ENCODE measurements around the gene BRWD1.

- TF ChIP-seq CTCF (IDR thresholded peaks at IDR 0.05 in 8 of 11, conservative IDR thresholded peaks at IDR 0.05 in 3 of 11) = no peak
- no peak for TF ChIP-seq POLR2A (IDR thresholded peaks at IDR 0.05)
- no peak for TF ChIP-seq POLR2AphosphoS5 (IDR thresholded peaks at IDR 0.05)
These were observed 80.6 kb downstream of the BRWD1 start for GRCh38 chr21:39232861-39233291.
